ENCODE data around the gene PYGL. TPM values are rescaled to one million over a fixed set of nuclear protein-coding genes. Genes with fewer than 3 reads are reported as not detected.
"Not testable (repeated sequence)": the region's sequence is repeated elsewhere in the genome, so short reads cannot be mapped to it uniquely, and the experiment has no call there.

Gene PYGL
- total and polyA plus RNA-seq, 2 donors from 2014 or later = 12.3 to 40.3 TPM

DNA sequence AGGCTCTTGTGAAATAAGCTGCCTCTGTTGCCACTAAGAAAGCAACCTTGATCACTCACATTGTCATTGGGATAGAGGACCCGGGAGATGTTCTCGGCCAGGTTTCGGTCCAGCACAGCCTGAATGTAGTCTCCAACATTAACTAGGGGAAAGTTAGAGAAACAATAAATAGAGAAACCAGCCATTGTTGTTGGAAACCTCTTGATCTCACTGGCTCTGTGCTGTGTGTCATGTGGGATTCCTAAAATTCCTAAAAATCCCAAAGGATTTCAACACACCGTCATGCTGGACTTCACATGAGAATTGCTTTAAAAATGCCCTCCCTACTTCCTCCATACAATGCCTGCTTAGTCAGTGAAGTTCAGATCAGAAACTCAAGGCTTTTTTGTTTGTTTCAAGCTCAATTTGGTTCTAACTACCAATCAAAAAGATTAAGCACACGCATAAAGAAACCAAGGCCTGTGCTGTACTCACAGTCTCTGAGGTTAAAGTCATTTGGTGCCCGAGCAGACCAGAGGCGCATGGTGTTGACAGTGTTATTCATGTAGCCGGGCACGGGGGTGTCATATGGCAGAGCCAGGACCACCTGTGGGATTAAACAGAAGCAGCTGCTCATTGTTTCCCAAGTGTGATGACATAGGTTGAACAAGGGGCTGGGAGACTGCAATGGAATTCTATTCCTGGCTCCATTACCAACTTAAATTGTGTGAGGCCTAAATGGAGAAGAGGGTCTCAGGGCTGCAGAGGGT, 23.6 kb downstream of the PYGL start:
- no peaks in the 10 kb centered on the region for H3K4me1 ChIP-seq (ENCODE audit: control insufficient read depth in 2 of 3, insufficient read depth in 2 of 3, low read depth in 1 of 3, low read length in 3 of 3)
- DNase-seq (peak in 3 of 5 donors; percentile 46 to 68 (median 53)), FAIRE-seq (no peak)
- no peak overlapping the region for H3K9ac ChIP-seq (ENCODE audit: low read length in 3 of 3)
- no peak overlapping the region for H3K27ac ChIP-seq (ENCODE audit: low read depth in 2 of 2, low read length in 2 of 2)
- no peaks in the 10 kb centered on the region for H3K9me3 ChIP-seq (ENCODE audit: control insufficient read depth in 2 of 3, insufficient read depth in 1 of 3, low read length in 3 of 3)
- no peak overlapping the region for H3K4me3 ChIP-seq (ENCODE audit: low read length in 3 of 3)
- no peaks in the 10 kb centered on the region for H3K27me3 ChIP-seq (ENCODE audit: control insufficient read depth, insufficient read depth, low read length)
- TF ChIP-seq, protein P1, sequence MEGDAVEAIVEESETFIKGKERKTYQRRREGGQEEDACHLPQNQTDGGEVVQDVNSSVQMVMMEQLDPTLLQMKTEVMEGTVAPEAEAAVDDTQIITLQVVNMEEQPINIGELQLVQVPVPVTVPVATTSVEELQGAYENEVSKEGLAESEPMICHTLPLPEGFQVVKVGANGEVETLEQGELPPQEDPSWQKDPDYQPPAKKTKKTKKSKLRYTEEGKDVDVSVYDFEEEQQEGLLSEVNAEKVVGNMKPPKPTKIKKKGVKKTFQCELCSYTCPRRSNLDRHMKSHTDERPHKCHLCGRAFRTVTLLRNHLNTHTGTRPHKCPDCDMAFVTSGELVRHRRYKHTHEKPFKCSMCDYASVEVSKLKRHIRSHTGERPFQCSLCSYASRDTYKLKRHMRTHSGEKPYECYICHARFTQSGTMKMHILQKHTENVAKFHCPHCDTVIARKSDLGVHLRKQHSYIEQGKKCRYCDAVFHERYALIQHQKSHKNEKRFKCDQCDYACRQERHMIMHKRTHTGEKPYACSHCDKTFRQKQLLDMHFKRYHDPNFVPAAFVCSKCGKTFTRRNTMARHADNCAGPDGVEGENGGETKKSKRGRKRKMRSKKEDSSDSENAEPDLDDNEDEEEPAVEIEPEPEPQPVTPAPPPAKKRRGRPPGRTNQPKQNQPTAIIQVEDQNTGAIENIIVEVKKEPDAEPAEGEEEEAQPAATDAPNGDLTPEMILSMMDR (IDR thresholded peaks at IDR 0.05; ENCODE audit: borderline replicate concordance, extremely low read depth, insufficient read depth) = no peak
- peaks cover 0 to 8% (median 0%) of the 10 kb centered on the region in 3 donors for H3K36me3 ChIP-seq (ENCODE audit: control insufficient read depth in 2 of 3, insufficient read depth in 3 of 3, low read length in 3 of 3)
- intact Hi-C loops (cut with DNase I) = no loop called here

- intact Hi-C loops (cut with DNase I); H3K9me3 ChIP-seq (ENCODE audit: control insufficient read depth in 2 of 3, insufficient read depth in 1 of 3, low read length in 3 of 3); H3K4me3 ChIP-seq (ENCODE audit: low read length in 3 of 3); H3K9ac ChIP-seq (ENCODE audit: low read length in 3 of 3); FAIRE-seq; H3K36me3 ChIP-seq (ENCODE audit: control insufficient read depth in 2 of 3, insufficient read depth in 3 of 3, low read length in 3 of 3); H3K27me3 ChIP-seq (ENCODE audit: control insufficient read depth, insufficient read depth, low read length); H3K27ac ChIP-seq (ENCODE audit: low read depth in 2 of 2, low read length in 2 of 2); DNase-seq; H3K4me1 ChIP-seq (ENCODE audit: control insufficient read depth in 2 of 3, insufficient read depth in 2 of 3, low read depth in 1 of 3, low read length in 3 of 3): not testable (repeated sequence)
These were observed 24.8 kb downstream of the PYGL start for GRCh38 chr14:50919524-50919923.

DNA sequence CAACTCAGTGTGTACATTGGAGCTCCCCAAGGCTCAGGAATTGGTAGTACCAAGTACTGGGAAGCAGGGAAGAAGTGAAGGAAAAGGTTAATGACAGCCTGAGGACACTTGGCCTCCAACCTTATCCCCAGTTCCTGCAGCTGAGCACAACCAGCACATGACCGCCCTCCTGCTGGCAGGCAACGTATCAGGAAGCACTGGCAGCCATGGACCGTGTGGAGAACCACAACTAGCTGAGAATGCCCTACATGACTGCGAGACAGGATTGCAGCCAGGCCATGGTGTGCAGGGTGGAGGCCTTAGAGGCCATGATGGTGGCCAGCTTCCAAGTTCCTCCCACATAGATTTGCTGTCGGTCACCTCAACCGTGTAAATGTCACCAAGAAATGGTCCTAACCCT, 26.8 kb downstream of the PYGL start:
- Histone ChIP-seq H3K27me3 (ENCODE audit: control insufficient read depth, insufficient read depth, low read length) (no peaks in the 10 kb centered on the region), H3K4me1 (ENCODE audit: control insufficient read depth in 2 of 3, insufficient read depth in 2 of 3, low read depth in 1 of 3, low read length in 3 of 3) (no peaks in the 10 kb centered on the region), H3K4me3 (ENCODE audit: low read length in 3 of 3) (no peak overlapping the region), H3K9ac (ENCODE audit: low read length in 3 of 3) (no peak overlapping the region), H3K27ac (ENCODE audit: low read depth in 2 of 2, low read length in 2 of 2) (no peak overlapping the region), H3K36me3 (ENCODE audit: control insufficient read depth in 2 of 3, insufficient read depth in 3 of 3, low read length in 3 of 3) (peaks cover 0 to 6% (median 0%) of the 10 kb centered on the region in 3 donors), H3K9me3 (ENCODE audit: control insufficient read depth in 2 of 3, insufficient read depth in 1 of 3, low read length in 3 of 3) (no peaks in the 10 kb centered on the region)
- intact Hi-C loops (cut with DNase I) = no loop called here
- TF ChIP-seq, protein P1 (IDR thresholded peaks at IDR 0.05; ENCODE audit: borderline replicate concordance, extremely low read depth, insufficient read depth) = no peak
- DNase-seq = no peak
- no peak for FAIRE-seq

GRCh38 chr14:50910495-50911420, 33.5 kb downstream of the PYGL start:
- Histone ChIP-seq H3K27ac (ENCODE audit: low read depth in 2 of 2, low read length in 2 of 2) (no peak overlapping the region), H3K4me3 (ENCODE audit: low read length in 3 of 3) (no peak overlapping the region), H3K4me1 (ENCODE audit: control insufficient read depth in 2 of 3, insufficient read depth in 2 of 3, low read depth in 1 of 3, low read length in 3 of 3) (no peaks in the 10 kb centered on the region), H3K9ac (ENCODE audit: low read length in 3 of 3) (no peak overlapping the region), H3K36me3 (ENCODE audit: control insufficient read depth in 2 of 3, insufficient read depth in 3 of 3, low read length in 3 of 3) (peaks cover 0 to 13% (median 6%) of the 10 kb centered on the region in 3 donors), H3K27me3 (ENCODE audit: control insufficient read depth, insufficient read depth, low read length) (no peaks in the 10 kb centered on the region), H3K9me3 (ENCODE audit: control insufficient read depth in 2 of 3, insufficient read depth in 1 of 3, low read length in 3 of 3) (no peaks in the 10 kb centered on the region)
- intact Hi-C loops (cut with DNase I) = no loop called here
- no peak for DNase-seq
- TF ChIP-seq, protein P1 (IDR thresholded peaks at IDR 0.05; ENCODE audit: borderline replicate concordance, extremely low read depth, insufficient read depth) = no peak
- no peak for FAIRE-seq

Measured in kidney (tissue), 14 donors.